ENCODE results near the gene TXNIP.

The TXNIP gene

GRCh38 chr1:146007489-146008133 is 11.2 kb upstream of the TXNIP start:
- Histone ChIP-seq H3K4me3 (ENCODE audit: low read length) (no peak overlapping the region), H3K27me3 (replicated peaks; ENCODE audit: control insufficient read depth, insufficient read depth, low read length) (no peaks in the 10 kb centered on the region), H3K9ac (ENCODE audit: low read length) (peak overlapping the region; percentile 78), H3K9me3 (ENCODE audit: control insufficient read depth, low read length) (no peaks in the 10 kb centered on the region), H3K36me3 (ENCODE audit: control insufficient read depth, insufficient read depth, low read length, severe bottlenecking) (no peaks in the 10 kb centered on the region), H3K4me1 (ENCODE audit: control insufficient read depth, insufficient read depth, low read length) (peaks cover 29% of the 10 kb centered on the region)
- DNase-seq (ENCODE audit: low read depth) = no peak

GRCh38 chr1:146001709-146002108 is 5.3 kb upstream of the TXNIP start:
- Histone ChIP-seq H3K9ac (ENCODE audit: low read length) (peak overlapping the region; percentile 70), H3K27me3 (replicated peaks; ENCODE audit: control insufficient read depth, insufficient read depth, low read length) (no peaks in the 10 kb centered on the region), H3K36me3 (ENCODE audit: control insufficient read depth, insufficient read depth, low read length, severe bottlenecking) (no peaks in the 10 kb centered on the region), H3K9me3 (ENCODE audit: control insufficient read depth, low read length) (no peaks in the 10 kb centered on the region), H3K4me1 (ENCODE audit: control insufficient read depth, insufficient read depth, low read length) (peaks cover 62% of the 10 kb centered on the region), H3K4me3 (ENCODE audit: low read length) (peak overlapping the region; percentile 61)
- DNase-seq (ENCODE audit: low read depth) = no peak

GRCh38 chr1:145999321-146000024 is 3.1 kb upstream of the TXNIP start:
- DNase-seq (ENCODE audit: low read depth) = no peak
- H3K9me3 ChIP-seq (ENCODE audit: control insufficient read depth, low read length) = no peaks in the 10 kb centered on the region

GRCh38 chr1:145997718-145998023 is 1.3 kb upstream of the TXNIP start:
- no peaks in the 10 kb centered on the region for H3K27me3 ChIP-seq (replicated peaks; ENCODE audit: control insufficient read depth, insufficient read depth, low read length)
- peaks cover 26% of the 10 kb centered on the region for H3K36me3 ChIP-seq (ENCODE audit: control insufficient read depth, insufficient read depth, low read length, severe bottlenecking)
- peak overlapping the region; percentile 89 for H3K4me3 ChIP-seq (ENCODE audit: low read length)
- no peak for DNase-seq (ENCODE audit: low read depth)
- peak overlapping the region; percentile 95 for H3K9ac ChIP-seq (ENCODE audit: low read length)
- H3K9me3 ChIP-seq (ENCODE audit: control insufficient read depth, low read length) = no peaks in the 10 kb centered on the region
- peaks cover 56% of the 10 kb centered on the region for H3K4me1 ChIP-seq (ENCODE audit: control insufficient read depth, insufficient read depth, low read length)

More at GRCh38 chr1:145999321-146000024, 3.1 kb upstream of the TXNIP start:
- Histone ChIP-seq H3K27me3 (replicated peaks; ENCODE audit: control insufficient read depth, insufficient read depth, low read length) (no peaks in the 10 kb centered on the region), H3K4me3 (ENCODE audit: low read length) (peak overlapping the region; percentile 60), H3K36me3 (ENCODE audit: control insufficient read depth, insufficient read depth, low read length, severe bottlenecking) (peaks cover 8% of the 10 kb centered on the region), H3K9ac (ENCODE audit: low read length) (peak overlapping the region; percentile 78), H3K4me1 (ENCODE audit: control insufficient read depth, insufficient read depth, low read length) (peaks cover 45% of the 10 kb centered on the region)

- Histone ChIP-seq H3K9me3 (ENCODE audit: control insufficient read depth, low read length) (no peaks in the 10 kb centered on the region), H3K4me1 (ENCODE audit: control insufficient read depth, insufficient read depth, low read length) (peaks cover 60% of the 10 kb centered on the region), H3K36me3 (ENCODE audit: control insufficient read depth, insufficient read depth, low read length, severe bottlenecking) (peaks cover 31% of the 10 kb centered on the region), H3K27me3 (replicated peaks; ENCODE audit: control insufficient read depth, insufficient read depth, low read length) (no peaks in the 10 kb centered on the region), H3K9ac (ENCODE audit: low read length) (peak overlapping the region; percentile 95), H3K4me3 (ENCODE audit: low read length) (peak overlapping the region; percentile 89)
- peak; percentile 48 for DNase-seq (ENCODE audit: low read depth)
These were observed 788 bp upstream of the TXNIP start for GRCh38 chr1:145997016-145997717.

- Histone ChIP-seq H3K9me3 (ENCODE audit: control insufficient read depth, low read length) (no peaks in the 10 kb centered on the region), H3K9ac (ENCODE audit: low read length) (peak overlapping the region; percentile 95), H3K36me3 (ENCODE audit: control insufficient read depth, insufficient read depth, low read length, severe bottlenecking) (peaks cover 35% of the 10 kb centered on the region), H3K27me3 (replicated peaks; ENCODE audit: control insufficient read depth, insufficient read depth, low read length) (no peaks in the 10 kb centered on the region), H3K4me3 (ENCODE audit: low read length) (peak overlapping the region; percentile 89), H3K4me1 (ENCODE audit: control insufficient read depth, insufficient read depth, low read length) (peaks cover 58% of the 10 kb centered on the region)
- no peak for DNase-seq (ENCODE audit: low read depth)
These were observed 381 bp downstream of the TXNIP start for GRCh38 chr1:145995964-145996432.

GRCh38 chr1:145995148-145995881 is 1.1 kb downstream of the TXNIP start:
- no peaks in the 10 kb centered on the region for H3K9me3 ChIP-seq (ENCODE audit: control insufficient read depth, low read length)
- no peak for DNase-seq (ENCODE audit: low read depth)
- peak overlapping the region; percentile 89 for H3K4me3 ChIP-seq (ENCODE audit: low read length)
- no peaks in the 10 kb centered on the region for H3K27me3 ChIP-seq (replicated peaks; ENCODE audit: control insufficient read depth, insufficient read depth, low read length)
- peaks cover 35% of the 10 kb centered on the region for H3K36me3 ChIP-seq (ENCODE audit: control insufficient read depth, insufficient read depth, low read length, severe bottlenecking)
- H3K9ac ChIP-seq (ENCODE audit: low read length) = peak overlapping the region; percentile 95
- H3K4me1 ChIP-seq (ENCODE audit: control insufficient read depth, insufficient read depth, low read length) = peaks cover 62% of the 10 kb centered on the region

- no peak for DNase-seq (ENCODE audit: low read depth)
- Histone ChIP-seq H3K27me3 (replicated peaks; ENCODE audit: control insufficient read depth, insufficient read depth, low read length) (no peaks in the 10 kb centered on the region), H3K9ac (ENCODE audit: low read length) (peak overlapping the region; percentile 95), H3K4me3 (ENCODE audit: low read length) (peak overlapping the region; percentile 89), H3K4me1 (ENCODE audit: control insufficient read depth, insufficient read depth, low read length) (peaks cover 58% of the 10 kb centered on the region), H3K9me3 (ENCODE audit: control insufficient read depth, low read length) (no peaks in the 10 kb centered on the region), H3K36me3 (ENCODE audit: control insufficient read depth, insufficient read depth, low read length, severe bottlenecking) (peaks cover 35% of the 10 kb centered on the region)
These were observed 1.8 kb downstream of the TXNIP start for GRCh38 chr1:145994391-145995120.

- Histone ChIP-seq H3K4me3 (ENCODE audit: low read length) (peak overlapping the region; percentile 89), H3K9me3 (ENCODE audit: control insufficient read depth, low read length) (no peaks in the 10 kb centered on the region), H3K9ac (ENCODE audit: low read length) (peak overlapping the region; percentile 95), H3K36me3 (ENCODE audit: control insufficient read depth, insufficient read depth, low read length, severe bottlenecking) (peaks cover 35% of the 10 kb centered on the region), H3K4me1 (ENCODE audit: control insufficient read depth, insufficient read depth, low read length) (peaks cover 51% of the 10 kb centered on the region), H3K27me3 (replicated peaks; ENCODE audit: control insufficient read depth, insufficient read depth, low read length) (no peaks in the 10 kb centered on the region)
- no peak for DNase-seq (ENCODE audit: low read depth)
These were observed 2.6 kb downstream of the TXNIP start for GRCh38 chr1:145993618-145994390.

All from adipocyte (in vitro differentiated cells).